GM23338 (cell line): Measurements from ENCODE around the gene H1-8. TPM values are rescaled to one million over a fixed set of nuclear protein-coding genes. Genes with fewer than 3 reads are reported as not detected.

Source experiments
- ATAC-seq: fragments of 200-7000 bp; cut with Tn5 transposase; 3 replicates; pipeline ENCODE4 v1.9.1; 2020
- DNase-seq: peaks from one replicate; pipeline ENCODE4 v3.0.0-alpha.2; 2015; ENCODE audit warnings: low spot score
- H2AFZ ChIP-seq: fragments of 200-600 bp; sonication (generic); 2 replicates; pipeline ENCODE4 v1.8.0; 2016; ENCODE audit warnings: antibody characterized with exemption, mild to moderate bottlenecking, moderate library complexity
- H3F3A ChIP-seq: fragments of 200-600 bp; sonication (generic); replicated peaks from 2 replicates; pipeline ENCODE4 v1.8.0; 2017; ENCODE audit warnings: antibody characterized with exemption, mixed run types, low read depth
- H3K27ac ChIP-seq: fragments of 200-600 bp; sonication (generic); 2 replicates; pipeline ENCODE4 v1.6.1; 2016; ENCODE audit warnings: low read depth
- H3K27me3 ChIP-seq: fragments of 200-600 bp; sonication (generic); 2 replicates; pipeline ENCODE4 v1.8.0; 2016; ENCODE audit warnings: mild to moderate bottlenecking, mixed run types, moderate library complexity; ENCODE audit not compliant: insufficient read depth
- H3K36me3 ChIP-seq: fragments of 200-600 bp; sonication (generic); 2 replicates; pipeline ENCODE4 v1.8.0; 2016; ENCODE audit warnings: mild to moderate bottlenecking; ENCODE audit not compliant: insufficient read depth
- H3K4me1 ChIP-seq: fragments of 200-600 bp; sonication (generic); 2 replicates; pipeline ENCODE4 v1.8.0; 2016; ENCODE audit warnings: mild to moderate bottlenecking, moderate library complexity; ENCODE audit not compliant: insufficient read depth
- H3K4me2 ChIP-seq: fragments of 200-600 bp; sonication (generic); 2 replicates; pipeline ENCODE4 v1.7.1; 2017; ENCODE audit warnings: mixed run types
- H3K4me3 ChIP-seq: fragments of 200-600 bp; sonication (generic); 2 replicates; pipeline ENCODE4 v1.6.1; 2016; ENCODE audit warnings: mixed run types
- H3K79me2 ChIP-seq: fragments of 200-600 bp; sonication (generic); replicated peaks from 2 replicates; pipeline ENCODE4 v1.8.0; 2017; ENCODE audit warnings: mild to moderate bottlenecking; ENCODE audit not compliant: insufficient read depth
- H3K9me2 ChIP-seq: fragments of 200-600 bp; sonication (generic); 2 replicates; pipeline ENCODE4 v1.8.0; 2017; ENCODE audit not compliant: insufficient read depth
- H4K20me1 ChIP-seq: fragments of 200-600 bp; sonication (generic); replicated peaks from 2 replicates; pipeline ENCODE4 v1.8.0; 2017; ENCODE audit warnings: mild to moderate bottlenecking; ENCODE audit not compliant: insufficient read depth
- H3K27ac Mint-ChIP-seq: 2 replicates; pipeline ENCODE4 v1.8.0; 2020; ENCODE audit warnings: inconsistent platforms, mild to moderate bottlenecking, moderate library complexity, mixed read lengths
- H3K27me3 Mint-ChIP-seq: 3 replicates; pipeline ENCODE4 v1.8.0; 2022; ENCODE audit warnings: low read depth, mild to moderate bottlenecking, moderate library complexity, mixed read lengths, inconsistent platforms; ENCODE audit not compliant: insufficient read depth, poor library complexity
- H3K36me3 Mint-ChIP-seq: 3 replicates; pipeline ENCODE4 v1.8.0; 2021; ENCODE audit warnings: low read depth, mild to moderate bottlenecking, inconsistent platforms, moderate library complexity, mixed read lengths
- H3K4me1 Mint-ChIP-seq: 3 replicates; pipeline ENCODE4 v1.8.0; 2020; ENCODE audit warnings: mild to moderate bottlenecking, inconsistent platforms, mixed read lengths
- H3K4me3 Mint-ChIP-seq: 3 replicates; pipeline ENCODE4 v1.8.0; 2021; ENCODE audit warnings: moderate library complexity, mild to moderate bottlenecking, inconsistent platforms, mixed read lengths
- H3K9me3 Mint-ChIP-seq: 3 replicates; pipeline ENCODE4 v1.8.0; 2020; ENCODE audit warnings: moderate library complexity, mild to moderate bottlenecking, inconsistent platforms, mixed read lengths
- CREB1 ChIP-seq: fragments of 250-450 bp; sonication (Bioruptor Pico); IDR thresholded peaks from 2 replicates; pipeline ENCODE4 v1.5.0; 2020; ENCODE audit warnings: low read depth, mild to moderate bottlenecking, moderate library complexity
- EZH2 ChIP-seq: fragments of 200-600 bp; sonication (generic); IDR thresholded peaks from one replicate; pipeline ENCODE4 v1.8.0; 2017; ENCODE audit warnings: antibody characterized with exemption, mild to moderate bottlenecking, low read depth; ENCODE audit not compliant: unreplicated experiment
- EZH2phosphoT487 ChIP-seq: fragments of 200-600 bp; sonication (generic); IDR thresholded peaks from one replicate; pipeline ENCODE4 v1.8.1; 2018; ENCODE audit warnings: antibody characterized with exemption; ENCODE audit not compliant: unreplicated experiment
- JUNB ChIP-seq: IDR thresholded peaks from one replicate; pipeline ENCODE4 v1.6.1; 2016; ENCODE audit warnings: antibody characterized with exemption; ENCODE audit not compliant: unreplicated experiment
- NANOG ChIP-seq: IDR thresholded peaks from 2 replicates; pipeline ENCODE4 v1.6.1; 2016; ENCODE audit warnings: antibody characterized with exemption, borderline replicate concordance
- POLR2AphosphoS5 ChIP-seq: IDR thresholded peaks from 2 replicates; pipeline ENCODE4 v1.6.1; 2016; ENCODE audit warnings: antibody characterized with exemption, low read depth
- STAT1 ChIP-seq: IDR thresholded peaks from one replicate; pipeline ENCODE4 v1.6.1; 2016; ENCODE audit warnings: antibody characterized with exemption; ENCODE audit not compliant: unreplicated experiment
- ZNF114 ChIP-seq: fragments of 250-450 bp; sonication (Bioruptor Pico); IDR thresholded peaks from 2 replicates; pipeline ENCODE4 v1.5.0; 2020; ENCODE audit warnings: mild to moderate bottlenecking, moderate library complexity
- ZNF331 ChIP-seq: fragments of 250-450 bp; sonication (Bioruptor Pico); IDR thresholded peaks from 2 replicates; pipeline ENCODE4 v1.5.0; 2020; ENCODE audit warnings: low read depth, mild to moderate bottlenecking, moderate library complexity
- polyA plus RNA-seq: library from polyadenylated mRNA; unstranded; fragments of >200 nt; fragmentation: Nextera tagmentation; extraction: Ambion mirVana; gene quantifications from 2 replicates; pipeline ENCODE4 v1.2.1, GENCODE V29; 2016
- total RNA-seq: library from RNA; depleted of rRNA; stranded (reverse); fragments of >200 nt; shearing (Covaris generic); gene quantifications from 2 replicates; pipeline ENCODE4 v1.2.3, GENCODE V29; 2014
- TF ChIP-seq, protein P1 (sequence below): fragments of 250-450 bp; sonication (Bioruptor Pico); IDR thresholded peaks from 2 replicates; pipeline ENCODE4 v1.5.0; 2020; ENCODE audit warnings: mild to moderate bottlenecking, moderate library complexity
- TF ChIP-seq, protein P2 (sequence below): IDR thresholded peaks from one replicate; pipeline ENCODE4 v1.6.1; 2018; ENCODE audit warnings: antibody characterized with exemption; ENCODE audit not compliant: unreplicated experiment
- TF ChIP-seq, protein P3 (sequence below), 2 experiments: fragments of 200-600 bp in 1 of 2; sonication (generic) in 1 of 2; conservative IDR thresholded peaks; 2 replicates each; pipeline versions ENCODE4 v1.5.1 to v1.6.1; 2016 to 2017; ENCODE audit warnings: antibody characterized with exemption in 2 of 2, low read depth in 2 of 2, mild to moderate bottlenecking in 2 of 2, moderate library complexity in 1 of 2
- TF ChIP-seq, protein P4 (sequence below): IDR thresholded peaks from 2 replicates; pipeline ENCODE4 v1.6.1; 2016; ENCODE audit warnings: antibody characterized with exemption

Gene H1-8
- total and polyA plus RNA-seq, 2 experiments from 2014 or later: not detected

DNA sequence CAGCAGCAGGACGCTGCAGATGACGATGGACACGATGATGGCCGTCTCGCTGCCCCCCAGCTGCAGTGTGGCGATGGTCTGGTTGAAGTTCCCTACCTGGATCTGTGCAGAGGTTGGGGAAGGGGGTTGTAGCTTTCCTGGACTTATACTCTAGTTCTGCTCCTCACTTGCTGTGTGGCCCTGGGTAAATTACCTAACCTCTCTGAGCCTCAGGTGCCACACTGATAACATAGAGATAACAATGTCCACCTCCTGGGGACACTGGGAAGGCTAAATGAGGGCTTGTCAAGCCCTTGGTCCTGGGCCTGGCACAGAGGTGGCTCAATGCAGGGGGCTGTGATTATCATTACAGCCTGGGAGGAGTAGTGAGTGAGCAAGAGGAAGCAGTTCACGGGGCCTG is 26.9 kb downstream of the H1-8 start:
- ATAC-seq: no peak
- Mint-ChIP-seq H3K4me3 (no peak overlapping the region), H3K27ac (no peak overlapping the region)

More for the DNA sequence above, 26.9 kb downstream of the H1-8 start:
- Histone ChIP-seq H3F3A (no peaks in the 10 kb centered on the region), H3K27me3 (no peaks in the 10 kb centered on the region), H2AFZ (no peak overlapping the region), H3K4me1 (no peaks in the 10 kb centered on the region), H3K79me2 (no peaks in the 10 kb centered on the region), H3K27ac (no peak overlapping the region), H4K20me1 (no peaks in the 10 kb centered on the region), H3K4me2 (no peak overlapping the region), H3K9me2 (no peaks in the 10 kb centered on the region), H3K36me3 (no peaks in the 10 kb centered on the region), H3K4me3 (no peak overlapping the region)
- no peak for DNase-seq
- H3K9me3 Mint-ChIP-seq: no peaks in the 10 kb centered on the region
- H3K4me1 Mint-ChIP-seq: peaks cover 6% of the 10 kb centered on the region
- TF ChIP-seq CREB1: no peak
- TF ChIP-seq STAT1: no peak
- TF ChIP-seq, protein P1, sequence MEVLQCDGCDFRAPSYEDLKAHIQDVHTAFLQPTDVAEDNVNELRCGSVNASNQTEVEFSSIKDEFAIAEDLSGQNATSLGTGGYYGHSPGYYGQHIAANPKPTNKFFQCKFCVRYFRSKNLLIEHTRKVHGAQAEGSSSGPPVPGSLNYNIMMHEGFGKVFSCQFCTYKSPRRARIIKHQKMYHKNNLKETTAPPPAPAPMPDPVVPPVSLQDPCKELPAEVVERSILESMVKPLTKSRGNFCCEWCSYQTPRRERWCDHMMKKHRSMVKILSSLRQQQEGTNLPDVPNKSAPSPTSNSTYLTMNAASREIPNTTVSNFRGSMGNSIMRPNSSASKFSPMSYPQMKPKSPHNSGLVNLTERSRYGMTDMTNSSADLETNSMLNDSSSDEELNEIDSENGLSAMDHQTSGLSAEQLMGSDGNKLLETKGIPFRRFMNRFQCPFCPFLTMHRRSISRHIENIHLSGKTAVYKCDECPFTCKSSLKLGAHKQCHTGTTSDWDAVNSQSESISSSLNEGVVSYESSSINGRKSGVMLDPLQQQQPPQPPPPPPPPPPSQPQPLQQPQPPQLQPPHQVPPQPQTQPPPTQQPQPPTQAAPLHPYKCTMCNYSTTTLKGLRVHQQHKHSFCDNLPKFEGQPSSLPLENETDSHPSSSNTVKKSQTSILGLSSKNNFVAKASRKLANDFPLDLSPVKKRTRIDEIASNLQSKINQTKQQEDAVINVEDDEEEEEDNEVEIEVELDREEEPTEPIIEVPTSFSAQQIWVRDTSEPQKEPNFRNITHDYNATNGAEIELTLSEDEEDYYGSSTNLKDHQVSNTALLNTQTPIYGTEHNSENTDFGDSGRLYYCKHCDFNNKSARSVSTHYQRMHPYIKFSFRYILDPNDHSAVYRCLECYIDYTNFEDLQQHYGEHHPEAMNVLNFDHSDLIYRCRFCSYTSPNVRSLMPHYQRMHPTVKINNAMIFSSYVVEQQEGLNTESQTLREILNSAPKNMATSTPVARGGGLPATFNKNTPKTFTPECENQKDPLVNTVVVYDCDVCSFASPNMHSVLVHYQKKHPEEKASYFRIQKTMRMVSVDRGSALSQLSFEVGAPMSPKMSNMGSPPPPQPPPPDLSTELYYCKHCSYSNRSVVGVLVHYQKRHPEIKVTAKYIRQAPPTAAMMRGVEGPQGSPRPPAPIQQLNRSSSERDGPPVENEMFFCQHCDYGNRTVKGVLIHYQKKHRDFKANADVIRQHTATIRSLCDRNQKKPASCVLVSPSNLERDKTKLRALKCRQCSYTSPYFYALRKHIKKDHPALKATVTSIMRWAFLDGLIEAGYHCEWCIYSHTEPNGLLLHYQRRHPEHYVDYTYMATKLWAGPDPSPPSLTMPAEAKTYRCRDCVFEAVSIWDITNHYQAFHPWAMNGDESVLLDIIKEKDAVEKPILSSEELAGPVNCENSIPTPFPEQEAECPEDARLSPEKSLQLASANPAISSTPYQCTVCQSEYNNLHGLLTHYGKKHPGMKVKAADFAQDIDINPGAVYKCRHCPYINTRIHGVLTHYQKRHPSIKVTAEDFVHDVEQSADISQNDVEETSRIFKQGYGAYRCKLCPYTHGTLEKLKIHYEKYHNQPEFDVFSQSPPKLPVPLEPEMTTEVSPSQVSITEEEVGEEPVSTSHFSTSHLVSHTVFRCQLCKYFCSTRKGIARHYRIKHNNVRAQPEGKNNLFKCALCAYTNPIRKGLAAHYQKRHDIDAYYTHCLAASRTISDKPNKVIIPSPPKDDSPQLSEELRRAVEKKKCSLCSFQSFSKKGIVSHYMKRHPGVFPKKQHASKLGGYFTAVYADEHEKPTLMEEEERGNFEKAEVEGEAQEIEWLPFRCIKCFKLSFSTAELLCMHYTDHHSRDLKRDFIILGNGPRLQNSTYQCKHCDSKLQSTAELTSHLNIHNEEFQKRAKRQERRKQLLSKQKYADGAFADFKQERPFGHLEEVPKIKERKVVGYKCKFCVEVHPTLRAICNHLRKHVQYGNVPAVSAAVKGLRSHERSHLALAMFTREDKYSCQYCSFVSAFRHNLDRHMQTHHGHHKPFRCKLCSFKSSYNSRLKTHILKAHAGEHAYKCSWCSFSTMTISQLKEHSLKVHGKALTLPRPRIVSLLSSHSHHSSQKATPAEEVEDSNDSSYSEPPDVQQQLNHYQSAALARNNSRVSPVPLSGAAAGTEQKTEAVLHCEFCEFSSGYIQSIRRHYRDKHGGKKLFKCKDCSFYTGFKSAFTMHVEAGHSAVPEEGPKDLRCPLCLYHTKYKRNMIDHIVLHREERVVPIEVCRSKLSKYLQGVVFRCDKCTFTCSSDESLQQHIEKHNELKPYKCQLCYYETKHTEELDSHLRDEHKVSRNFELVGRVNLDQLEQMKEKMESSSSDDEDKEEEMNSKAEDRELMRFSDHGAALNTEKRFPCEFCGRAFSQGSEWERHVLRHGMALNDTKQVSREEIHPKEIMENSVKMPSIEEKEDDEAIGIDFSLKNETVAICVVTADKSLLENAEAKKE (CRISPR knock-in tag): no peak
- TF ChIP-seq, protein P2, sequence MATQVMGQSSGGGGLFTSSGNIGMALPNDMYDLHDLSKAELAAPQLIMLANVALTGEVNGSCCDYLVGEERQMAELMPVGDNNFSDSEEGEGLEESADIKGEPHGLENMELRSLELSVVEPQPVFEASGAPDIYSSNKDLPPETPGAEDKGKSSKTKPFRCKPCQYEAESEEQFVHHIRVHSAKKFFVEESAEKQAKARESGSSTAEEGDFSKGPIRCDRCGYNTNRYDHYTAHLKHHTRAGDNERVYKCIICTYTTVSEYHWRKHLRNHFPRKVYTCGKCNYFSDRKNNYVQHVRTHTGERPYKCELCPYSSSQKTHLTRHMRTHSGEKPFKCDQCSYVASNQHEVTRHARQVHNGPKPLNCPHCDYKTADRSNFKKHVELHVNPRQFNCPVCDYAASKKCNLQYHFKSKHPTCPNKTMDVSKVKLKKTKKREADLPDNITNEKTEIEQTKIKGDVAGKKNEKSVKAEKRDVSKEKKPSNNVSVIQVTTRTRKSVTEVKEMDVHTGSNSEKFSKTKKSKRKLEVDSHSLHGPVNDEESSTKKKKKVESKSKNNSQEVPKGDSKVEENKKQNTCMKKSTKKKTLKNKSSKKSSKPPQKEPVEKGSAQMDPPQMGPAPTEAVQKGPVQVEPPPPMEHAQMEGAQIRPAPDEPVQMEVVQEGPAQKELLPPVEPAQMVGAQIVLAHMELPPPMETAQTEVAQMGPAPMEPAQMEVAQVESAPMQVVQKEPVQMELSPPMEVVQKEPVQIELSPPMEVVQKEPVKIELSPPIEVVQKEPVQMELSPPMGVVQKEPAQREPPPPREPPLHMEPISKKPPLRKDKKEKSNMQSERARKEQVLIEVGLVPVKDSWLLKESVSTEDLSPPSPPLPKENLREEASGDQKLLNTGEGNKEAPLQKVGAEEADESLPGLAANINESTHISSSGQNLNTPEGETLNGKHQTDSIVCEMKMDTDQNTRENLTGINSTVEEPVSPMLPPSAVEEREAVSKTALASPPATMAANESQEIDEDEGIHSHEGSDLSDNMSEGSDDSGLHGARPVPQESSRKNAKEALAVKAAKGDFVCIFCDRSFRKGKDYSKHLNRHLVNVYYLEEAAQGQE: no peak
- no peak for TF ChIP-seq ZNF331 (CRISPR knock-in tag)
- TF ChIP-seq, protein P3, sequence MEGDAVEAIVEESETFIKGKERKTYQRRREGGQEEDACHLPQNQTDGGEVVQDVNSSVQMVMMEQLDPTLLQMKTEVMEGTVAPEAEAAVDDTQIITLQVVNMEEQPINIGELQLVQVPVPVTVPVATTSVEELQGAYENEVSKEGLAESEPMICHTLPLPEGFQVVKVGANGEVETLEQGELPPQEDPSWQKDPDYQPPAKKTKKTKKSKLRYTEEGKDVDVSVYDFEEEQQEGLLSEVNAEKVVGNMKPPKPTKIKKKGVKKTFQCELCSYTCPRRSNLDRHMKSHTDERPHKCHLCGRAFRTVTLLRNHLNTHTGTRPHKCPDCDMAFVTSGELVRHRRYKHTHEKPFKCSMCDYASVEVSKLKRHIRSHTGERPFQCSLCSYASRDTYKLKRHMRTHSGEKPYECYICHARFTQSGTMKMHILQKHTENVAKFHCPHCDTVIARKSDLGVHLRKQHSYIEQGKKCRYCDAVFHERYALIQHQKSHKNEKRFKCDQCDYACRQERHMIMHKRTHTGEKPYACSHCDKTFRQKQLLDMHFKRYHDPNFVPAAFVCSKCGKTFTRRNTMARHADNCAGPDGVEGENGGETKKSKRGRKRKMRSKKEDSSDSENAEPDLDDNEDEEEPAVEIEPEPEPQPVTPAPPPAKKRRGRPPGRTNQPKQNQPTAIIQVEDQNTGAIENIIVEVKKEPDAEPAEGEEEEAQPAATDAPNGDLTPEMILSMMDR (conservative IDR thresholded peaks at IDR 0.05; ENCODE audit: low read depth in 2 of 2): no peak
- no peak for TF ChIP-seq EZH2
- no peak for TF ChIP-seq EZH2phosphoT487
- TF ChIP-seq, protein P4, sequence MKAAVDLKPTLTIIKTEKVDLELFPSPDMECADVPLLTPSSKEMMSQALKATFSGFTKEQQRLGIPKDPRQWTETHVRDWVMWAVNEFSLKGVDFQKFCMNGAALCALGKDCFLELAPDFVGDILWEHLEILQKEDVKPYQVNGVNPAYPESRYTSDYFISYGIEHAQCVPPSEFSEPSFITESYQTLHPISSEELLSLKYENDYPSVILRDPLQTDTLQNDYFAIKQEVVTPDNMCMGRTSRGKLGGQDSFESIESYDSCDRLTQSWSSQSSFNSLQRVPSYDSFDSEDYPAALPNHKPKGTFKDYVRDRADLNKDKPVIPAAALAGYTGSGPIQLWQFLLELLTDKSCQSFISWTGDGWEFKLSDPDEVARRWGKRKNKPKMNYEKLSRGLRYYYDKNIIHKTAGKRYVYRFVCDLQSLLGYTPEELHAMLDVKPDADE: no peak
- no peak for TF ChIP-seq NANOG
- TF ChIP-seq ZNF114 (CRISPR knock-in tag): no peak
- TF ChIP-seq JUNB: no peak
- TF ChIP-seq POLR2AphosphoS5: no peak
- H3K36me3 Mint-ChIP-seq: peaks cover 2% of the 10 kb centered on the region; the same call in 1 of the 3 replicates
- H3K27me3 Mint-ChIP-seq: peaks cover 1% of the 10 kb centered on the region
